NCI-H2107 treated with DMSO at 0.1 percent for 48 hours (cell line): ENCODE results near the gene SFRP5.

Experiments used
- DNase-seq: peaks from one replicate; lab custom pipeline; 2025; ENCODE audit not compliant: unreplicated experiment; lab: John Stamatoyannopoulos, UW

The SFRP5 gene

DNA sequence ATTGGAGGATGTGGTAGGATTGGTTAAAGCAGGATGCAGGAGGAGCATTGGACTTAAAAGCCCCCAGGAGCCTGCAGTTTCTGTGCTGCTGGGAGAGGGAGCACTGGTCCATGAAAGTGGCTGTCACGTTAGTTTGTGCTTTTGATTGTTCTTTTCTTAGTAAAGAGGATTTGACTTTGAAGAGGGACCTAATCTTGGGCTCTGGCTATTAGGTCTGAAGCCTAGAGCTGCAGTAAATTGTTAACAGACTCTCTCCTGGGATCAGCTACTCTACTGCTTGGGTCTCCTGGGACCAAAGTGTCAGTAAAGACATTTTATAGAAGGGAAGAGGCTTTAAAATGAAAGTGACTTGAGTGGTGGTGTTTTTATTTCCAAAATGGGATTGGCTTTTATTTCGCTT, 31.2 kb downstream of the SFRP5 start:
- peak; percentile 17 for DNase-seq

DNA sequence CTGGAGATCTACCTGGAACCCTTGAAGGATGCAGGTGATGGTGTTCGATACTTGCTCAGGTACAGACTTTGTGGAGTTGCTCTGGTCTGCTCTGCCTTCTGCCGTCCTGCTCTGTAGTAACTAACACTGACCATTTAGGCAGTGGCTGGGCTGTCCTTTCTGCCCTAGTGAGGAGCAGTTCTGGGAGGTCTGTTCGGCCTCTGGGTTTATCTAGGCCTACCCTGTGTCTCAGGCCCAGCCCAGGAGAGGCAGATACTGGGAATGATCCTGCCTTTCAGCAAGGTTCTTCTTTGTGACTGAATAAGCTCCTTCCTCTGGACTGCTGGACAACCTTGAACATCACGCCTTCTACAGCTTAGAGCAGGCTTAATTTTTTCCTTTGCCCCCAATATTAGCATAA, 33.2 kb downstream of the SFRP5 start:
- no peak for DNase-seq

DNA sequence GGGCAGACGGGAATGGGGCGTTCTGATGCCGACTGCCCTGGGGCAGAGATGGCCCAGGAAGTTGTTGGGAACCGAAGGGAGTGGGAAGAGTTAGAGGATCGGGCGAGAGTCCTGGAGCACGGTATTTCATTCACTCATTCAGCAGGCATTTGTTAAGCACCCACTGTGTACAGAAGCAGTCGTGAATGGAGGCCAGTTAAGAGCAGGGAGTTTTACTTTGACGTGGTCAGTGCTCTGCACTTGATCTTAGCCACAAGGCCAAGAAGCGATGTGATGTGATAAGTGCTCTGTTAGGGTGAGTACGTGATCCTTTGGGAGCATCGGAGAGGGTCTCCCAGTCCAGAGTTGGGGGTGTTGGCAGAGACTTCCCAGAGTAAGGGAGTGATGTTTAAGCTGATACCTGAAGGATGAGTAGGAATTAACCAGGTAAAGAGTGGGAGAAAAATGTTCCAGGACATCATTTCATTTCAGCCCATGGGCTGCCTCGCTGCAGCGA, 34.0 kb downstream of the SFRP5 start:
- no peak for DNase-seq

DNA sequence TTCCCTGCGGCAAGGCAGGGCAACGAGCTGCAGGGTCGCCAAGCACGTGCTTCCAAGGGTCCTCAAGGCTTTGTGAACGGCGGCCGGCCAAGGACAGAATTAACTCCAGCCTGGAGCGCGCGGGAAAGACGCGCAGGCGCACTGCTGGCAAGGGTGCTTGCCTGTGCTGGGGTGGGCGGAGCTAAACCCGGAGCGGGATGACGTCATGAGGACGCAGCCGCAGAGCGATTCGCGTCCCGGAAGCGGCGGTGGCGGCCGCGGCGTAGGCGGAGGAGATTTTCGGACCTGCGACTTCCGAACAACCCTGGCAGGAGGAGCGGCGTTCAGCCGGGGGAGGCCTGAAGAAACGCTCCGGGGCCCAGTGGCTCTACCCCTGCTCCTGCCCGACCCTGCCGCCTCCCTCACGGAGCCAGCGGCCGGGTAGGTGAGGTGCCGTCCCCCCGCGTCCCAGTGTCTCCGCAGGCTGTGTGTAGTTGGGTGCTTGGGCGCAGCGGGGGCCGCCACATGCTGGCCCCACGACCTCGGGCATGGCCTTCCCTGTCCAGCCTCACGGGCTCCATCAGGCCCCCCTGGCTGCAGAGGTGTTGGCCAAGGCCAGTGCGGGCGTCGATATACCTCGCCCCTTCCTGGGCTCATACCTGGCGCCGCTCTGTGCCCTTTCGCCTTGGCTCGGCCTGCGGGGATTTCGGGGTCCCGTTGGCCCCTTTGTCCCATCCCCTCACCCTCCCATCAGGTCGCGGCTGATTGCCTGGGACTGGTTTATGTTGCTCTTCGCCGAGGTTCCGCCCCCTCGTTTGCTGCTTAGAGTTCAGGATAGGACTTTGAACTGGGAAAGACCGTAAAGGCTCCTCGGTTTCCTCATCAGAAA, 34.7 kb downstream of the SFRP5 start, which contains the start of gene ZFYVE27:
Gene ZFYVE27 (plus strand): TSS at position 227 of the 868 bp plus-strand sequence. CDS start 1,350 bp downstream, outside the sequence.
- peak; percentile 45 for DNase-seq

DNA sequence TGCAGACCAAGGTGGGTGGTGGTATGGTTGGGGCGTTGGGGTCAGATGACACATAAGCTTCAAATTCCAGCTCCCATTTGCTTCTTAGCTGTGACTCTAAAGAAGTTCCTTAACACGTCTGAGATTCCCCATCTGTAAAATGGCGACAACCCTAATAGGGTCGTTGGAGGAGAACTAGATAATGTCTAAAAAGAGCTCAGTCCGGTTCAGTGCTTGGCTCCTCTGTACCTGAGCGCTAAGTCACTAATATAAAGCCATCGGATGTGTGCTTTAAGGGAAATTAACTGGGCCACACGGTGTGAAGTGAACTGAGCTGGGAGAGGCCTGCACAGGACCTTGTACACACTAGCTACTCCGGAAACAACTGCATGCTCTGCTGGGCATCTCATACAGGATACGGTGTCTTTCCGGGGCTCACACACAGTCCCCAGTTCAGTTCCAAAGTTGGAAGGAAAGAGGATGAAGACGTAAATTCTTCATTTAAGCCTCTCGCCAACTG, 35.3 kb downstream of the SFRP5 start:
- DNase-seq = no peak

DNA sequence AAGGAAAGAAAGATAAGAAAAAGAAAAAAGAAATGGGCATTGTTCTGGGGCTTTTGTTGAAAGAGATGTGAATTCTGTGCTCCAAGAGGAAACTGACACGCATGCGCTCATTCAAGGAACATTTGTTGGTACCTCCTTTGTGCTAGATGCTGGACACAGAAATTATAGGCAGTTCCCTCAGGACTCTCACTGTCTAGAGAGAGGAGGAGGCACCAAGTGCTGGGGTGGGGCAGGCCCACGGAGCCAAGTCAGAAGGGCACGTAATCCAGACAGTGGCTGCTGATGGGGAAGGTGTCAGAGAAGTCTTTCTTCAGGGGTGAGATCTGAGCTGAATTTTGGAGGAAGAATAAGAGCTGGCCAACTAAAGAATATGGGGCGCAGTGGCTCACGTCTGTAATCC, 37.8 kb downstream of the SFRP5 start:
- no peak for DNase-seq

DNA sequence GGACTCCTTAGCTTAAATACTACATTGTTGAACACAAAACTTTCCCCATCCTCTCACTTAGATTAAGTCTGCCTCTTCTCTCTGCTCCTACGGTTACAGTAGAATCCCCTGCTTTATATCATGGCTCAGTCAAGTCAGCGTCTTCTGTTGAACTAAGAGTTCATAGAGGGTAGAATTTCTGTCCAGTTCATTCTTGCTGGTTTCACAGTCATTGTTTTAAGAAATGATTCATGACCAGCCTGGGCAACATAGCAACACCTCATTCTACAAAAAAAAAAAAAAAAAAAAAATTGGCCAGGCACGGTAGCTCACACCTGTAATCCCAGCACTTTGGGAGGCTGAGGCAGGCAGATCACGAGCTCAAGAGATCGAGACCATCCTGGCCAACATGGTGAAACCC, 38.5 kb downstream of the SFRP5 start:
- DNase-seq = no peak

DNA sequence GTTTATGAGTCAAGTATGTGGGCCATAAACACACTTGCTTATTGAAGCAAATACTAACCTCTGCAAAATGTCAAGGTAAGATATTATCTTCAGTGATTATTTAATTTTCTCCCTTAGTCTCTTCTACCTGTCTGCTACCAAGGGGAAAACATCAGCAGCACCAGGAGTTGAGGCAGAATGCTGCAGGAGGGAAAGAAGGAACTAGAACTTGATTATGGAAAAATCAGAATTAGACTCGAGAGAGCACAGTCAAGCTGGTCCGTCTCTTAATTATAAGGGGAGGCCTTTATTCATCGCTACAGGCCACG, 39.8 kb downstream of the SFRP5 start:
- DNase-seq = no peak

DNA sequence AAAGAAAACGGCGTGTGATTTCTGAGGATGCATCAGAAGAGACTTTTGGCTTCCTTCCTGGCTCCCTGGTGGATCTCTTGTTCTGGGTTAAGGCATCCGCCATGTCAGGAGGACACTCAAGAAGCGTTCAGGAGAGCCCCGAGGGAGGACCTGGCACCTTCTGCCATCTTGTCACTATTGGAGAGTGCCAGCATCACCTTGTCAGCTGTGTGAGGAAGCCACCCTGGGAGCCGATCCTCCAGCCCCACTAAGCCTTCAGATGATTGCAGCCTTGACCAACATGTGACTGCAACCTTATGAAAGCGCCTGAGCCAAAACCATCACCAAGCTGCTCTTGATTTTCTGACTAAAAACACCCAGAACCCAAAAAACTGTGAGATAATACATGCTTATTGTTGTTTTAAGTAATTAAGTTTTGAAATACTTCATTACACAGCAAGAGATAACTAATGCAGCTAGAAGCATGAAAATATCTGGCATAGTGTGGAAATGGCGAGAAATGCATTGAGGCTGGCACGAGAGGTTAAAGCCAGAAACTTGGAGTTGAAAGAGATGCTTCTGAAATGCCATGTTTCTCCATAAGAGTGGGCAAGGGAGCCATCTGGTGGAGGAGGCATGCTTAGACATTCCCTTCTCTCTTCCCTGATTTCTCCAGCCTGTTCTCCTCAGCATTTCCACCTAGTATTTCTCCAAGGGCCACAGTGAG, 40.3 kb downstream of the SFRP5 start:
- peak; percentile 40 for DNase-seq

DNA sequence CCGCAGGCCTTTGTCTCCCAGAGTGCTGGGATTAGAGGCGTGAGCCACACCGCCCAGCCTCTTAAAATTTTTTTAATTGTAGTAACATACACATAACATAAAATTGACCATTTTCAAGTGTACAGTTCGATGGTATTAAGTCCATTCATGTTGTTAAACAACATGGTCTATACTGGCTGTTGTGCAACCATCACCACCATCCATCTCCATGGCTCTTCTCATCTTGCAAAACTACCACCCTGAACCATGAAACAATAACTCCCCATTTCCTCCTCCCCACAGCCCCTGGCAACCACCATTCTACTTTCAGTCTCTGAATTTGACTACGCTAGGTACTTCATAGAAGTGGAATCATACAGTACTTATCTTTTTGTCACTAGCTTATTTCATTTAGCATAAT, 42.8 kb downstream of the SFRP5 start:
- DNase-seq = no peak

DNA sequence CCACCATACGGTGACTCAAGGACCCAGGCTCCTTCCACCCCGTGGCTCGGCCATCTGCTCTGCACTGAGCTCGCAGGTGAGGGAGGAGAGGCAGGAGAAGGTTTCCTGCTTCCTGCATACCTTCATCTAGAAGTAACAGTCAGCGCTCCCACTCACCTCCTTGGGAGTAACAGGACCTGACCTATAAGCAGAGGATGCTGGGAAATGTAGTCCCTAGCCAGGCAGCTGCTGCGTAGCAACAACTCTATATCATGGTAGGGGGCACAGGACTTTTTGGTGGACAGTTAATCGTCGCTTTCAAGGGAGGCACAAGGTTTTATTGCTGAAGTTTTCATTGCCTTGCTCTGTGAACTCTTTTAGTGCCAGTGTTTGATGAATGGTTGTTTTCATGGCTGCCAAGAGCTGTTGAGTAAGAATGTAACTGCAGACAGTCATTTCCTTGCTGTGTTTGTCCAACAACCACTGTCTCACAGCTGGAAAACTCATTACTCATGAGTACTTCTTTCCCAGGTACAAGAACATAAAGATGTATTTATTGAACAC, 45.1 kb downstream of the SFRP5 start:
- DNase-seq = no peak

DNA sequence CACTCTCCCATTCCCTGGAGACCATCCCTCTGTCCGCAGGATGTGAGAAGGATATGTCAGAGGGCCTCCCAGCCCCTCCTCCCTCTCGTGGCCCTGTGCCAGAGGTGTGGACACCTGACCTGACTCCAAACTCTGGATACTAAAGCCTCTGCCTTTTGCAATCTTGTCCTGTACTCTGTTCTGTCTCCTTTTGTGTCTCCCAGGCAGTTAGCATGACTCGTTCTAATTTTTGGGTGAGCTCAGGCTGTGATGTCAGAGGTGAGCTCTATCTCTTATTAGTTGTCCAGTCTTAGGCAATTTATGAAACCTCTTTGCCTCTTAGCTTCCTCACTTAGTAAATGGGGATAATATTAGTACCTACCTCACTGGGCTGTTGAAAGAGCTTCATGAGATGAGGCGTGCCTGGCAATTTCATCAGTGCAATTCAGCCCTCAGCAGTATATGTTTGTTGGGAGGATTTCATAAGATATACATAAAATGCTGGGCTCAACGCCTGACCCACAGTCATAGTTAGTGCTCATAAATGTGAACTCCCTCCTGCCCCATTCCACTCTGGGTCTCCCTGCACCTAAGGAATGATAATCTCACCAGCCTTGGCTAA, 47.4 kb downstream of the SFRP5 start:
- no peak for DNase-seq

DNA sequence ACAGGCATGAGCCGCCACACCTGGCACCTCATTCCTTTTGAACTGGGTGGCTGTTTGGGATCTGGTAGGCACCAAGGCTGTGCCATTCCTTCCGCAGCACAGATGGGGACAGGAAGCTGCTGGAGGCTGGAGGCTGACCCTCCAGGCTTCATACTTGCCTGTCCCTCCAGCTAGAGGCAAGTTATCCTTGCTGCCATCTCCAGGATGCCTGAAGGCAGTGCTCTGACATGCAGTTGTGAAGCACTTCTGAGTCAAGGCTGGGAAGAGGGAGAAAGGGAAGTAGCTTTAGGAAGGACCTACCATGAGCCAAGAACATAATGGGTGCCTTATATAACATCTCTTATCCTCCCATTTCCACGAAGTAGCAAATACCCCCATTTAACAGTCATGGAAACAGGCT, 48.8 kb downstream of the SFRP5 start:
- DNase-seq = no peak

DNA sequence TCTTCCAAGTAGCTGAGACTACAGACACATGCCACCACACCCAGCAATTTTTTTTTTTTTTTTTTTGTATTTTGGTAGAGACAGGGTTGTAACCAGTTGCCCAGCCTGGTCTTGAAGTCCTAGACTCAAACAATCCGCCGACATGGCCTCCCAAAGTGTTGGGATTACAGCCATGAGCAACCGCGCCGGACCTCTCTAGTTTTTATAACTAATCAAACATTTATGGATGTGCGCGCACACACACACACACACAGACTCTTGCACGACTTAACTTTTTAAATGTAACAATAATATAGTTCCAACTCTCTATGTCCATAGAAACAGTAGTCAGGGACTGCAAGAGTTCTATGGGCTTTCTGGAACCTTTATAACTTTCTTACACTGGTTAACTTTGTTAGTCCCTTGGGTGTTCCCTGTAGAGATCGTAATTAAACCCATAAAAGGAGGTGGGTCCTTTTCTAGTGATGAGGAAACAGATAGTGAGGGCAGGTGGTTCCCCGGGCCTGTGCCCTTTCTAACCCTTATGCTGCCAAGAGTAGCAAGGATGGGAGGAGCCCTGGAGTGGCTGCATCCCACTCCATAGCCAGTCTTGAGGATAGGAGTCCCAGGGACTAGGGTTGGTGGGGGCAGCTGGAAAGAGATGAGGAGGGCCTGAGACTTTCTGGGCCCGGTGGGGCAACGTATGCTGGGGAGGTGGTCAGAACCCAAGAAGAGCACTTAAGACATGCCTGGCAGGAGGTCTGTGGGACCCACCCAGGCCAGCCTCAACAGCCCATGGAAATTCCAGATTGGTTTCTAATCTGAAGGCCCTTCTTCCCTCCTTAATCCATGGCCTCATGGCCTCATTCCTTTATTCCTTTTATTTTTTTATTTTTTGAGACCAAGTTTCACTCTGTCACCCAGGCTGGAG, 49.7 kb downstream of the SFRP5 start:
- no peak for DNase-seq

DNA sequence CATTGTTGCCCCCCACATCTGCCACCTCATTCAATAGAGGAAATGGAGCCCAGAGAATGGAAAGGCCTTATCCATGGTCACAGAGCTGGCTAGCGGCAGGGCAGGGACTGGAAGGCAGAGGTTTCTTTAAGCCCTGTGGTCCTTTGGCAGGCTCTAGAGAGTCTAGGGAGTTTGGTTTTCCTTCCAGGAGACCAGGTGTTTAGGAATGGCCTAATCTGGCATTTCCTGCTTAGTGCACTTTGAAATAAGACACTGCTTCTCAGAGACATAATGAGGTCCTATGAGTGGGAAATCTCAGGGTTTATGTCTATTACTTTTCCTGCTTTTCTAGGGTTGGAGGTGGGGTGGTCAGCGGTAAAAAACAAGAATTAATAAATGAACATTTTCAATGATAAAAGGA, 52.2 kb downstream of the SFRP5 start:
- DNase-seq = no peak

DNA sequence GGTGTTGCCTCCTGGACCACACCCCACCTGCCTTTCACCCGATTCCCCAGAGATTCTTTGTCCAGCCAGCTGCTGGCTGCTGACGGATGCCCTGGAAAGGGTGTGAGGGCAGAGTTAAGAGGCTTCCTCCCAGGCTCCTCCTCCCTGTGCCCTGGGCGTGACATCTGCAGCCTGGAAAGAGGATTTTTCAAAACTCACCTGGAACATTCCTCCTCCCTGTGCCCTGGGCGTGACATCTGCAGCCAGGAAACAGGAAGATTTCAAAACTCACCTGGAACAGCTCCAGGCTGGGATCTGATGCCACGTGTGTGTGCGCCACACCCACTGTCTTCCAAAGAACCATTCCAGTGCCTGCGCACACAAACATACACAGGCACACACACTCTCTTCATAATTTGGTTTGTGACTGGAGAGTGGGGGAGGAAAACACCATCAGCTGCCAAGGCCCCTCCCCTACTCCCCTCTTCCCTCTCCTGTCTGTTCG, 53.1 kb downstream of the SFRP5 start:
- peak; percentile 31 for DNase-seq

DNA sequence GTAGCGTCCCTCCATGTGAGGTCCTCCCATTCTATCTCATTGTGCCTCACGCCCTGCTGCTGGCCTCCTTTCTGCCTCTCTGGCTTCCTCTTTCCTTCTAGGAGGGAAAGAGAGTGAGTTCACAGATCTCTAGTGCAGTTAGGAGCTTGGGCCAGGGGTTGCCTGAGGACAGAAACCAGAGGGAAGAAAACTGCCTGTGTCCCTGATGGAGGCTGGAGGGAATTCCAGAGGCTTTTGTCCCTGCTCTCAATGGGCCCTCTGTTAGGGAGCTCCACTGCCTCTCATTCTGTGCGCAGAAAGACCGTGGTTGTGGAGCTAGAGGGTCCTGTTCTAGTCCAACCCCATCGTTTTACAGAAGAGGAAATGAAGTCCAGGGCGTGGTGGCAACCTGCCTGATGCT, 53.6 kb downstream of the SFRP5 start:
- no peak for DNase-seq

DNA sequence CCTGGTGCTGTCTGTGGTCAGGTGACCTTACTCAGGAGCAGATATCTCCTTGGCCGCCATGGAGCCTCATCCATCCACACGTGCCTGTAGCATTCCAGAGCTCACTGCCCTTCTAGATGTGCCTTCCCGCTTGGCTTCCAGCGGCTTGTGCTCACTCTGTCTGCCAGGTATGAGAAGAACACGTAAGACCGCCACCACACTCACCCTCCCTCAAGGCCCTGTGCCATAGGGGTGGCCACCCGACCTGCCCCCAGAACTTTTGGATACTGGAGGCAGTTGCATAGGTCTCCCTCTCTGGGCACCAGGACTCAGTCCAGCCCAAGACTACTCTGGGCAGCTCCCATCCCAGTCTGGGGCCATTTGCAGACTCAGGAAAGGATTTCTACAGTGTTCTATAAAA, 54.2 kb downstream of the SFRP5 start:
- no peak for DNase-seq
